ENCODE data around the gene EIF1AD. TPM values are rescaled to one million over a fixed set of nuclear protein-coding genes. Genes with fewer than 3 reads are reported as not detected.

The EIF1AD gene
- total RNA-seq, 1 experiment from 2014 or later = 55.2 TPM

DNA sequence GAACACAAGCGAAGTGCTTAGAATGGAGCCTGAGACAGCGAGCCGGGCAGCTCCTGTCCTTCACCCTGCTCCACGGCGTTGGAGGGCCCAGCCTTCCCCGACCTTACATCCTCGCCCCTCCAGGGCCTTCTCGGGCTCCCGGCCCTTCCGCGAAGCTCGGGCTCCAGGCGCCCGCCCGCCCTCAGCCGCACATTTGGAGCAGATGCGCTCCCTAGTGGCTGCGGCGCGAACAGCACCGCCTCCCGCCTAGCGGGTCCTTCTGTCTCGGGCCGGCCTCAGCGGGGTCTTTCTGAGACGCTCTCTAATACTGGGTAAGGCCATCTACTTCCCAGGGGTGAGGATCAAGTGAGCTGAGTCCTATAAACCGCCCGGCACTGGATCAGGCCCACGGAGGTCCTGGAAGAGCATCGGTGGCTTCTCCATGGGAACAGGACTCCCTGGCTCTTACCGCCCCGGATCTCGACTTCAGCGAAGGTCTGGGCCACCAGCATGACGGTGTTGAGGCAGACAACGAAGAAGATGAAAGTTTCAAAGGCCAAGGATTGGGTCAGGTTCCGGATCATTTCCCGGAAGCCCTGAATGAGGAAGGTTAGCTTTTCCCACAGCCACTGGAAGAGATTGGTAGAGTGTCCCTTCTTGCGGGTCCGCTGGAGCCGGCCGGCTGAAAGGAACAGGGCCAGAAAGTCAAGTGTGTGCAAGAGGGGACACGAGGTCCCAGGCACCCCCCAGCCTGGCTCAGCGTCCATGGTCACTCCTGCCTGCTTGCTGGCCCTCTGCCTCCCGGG lies 20.6 kb upstream of the EIF1AD start:
- no peak for TF ChIP-seq EZH2 (IDR thresholded peaks at IDR 0.05; ENCODE audit: low read depth)
- TF ChIP-seq, protein P1, sequence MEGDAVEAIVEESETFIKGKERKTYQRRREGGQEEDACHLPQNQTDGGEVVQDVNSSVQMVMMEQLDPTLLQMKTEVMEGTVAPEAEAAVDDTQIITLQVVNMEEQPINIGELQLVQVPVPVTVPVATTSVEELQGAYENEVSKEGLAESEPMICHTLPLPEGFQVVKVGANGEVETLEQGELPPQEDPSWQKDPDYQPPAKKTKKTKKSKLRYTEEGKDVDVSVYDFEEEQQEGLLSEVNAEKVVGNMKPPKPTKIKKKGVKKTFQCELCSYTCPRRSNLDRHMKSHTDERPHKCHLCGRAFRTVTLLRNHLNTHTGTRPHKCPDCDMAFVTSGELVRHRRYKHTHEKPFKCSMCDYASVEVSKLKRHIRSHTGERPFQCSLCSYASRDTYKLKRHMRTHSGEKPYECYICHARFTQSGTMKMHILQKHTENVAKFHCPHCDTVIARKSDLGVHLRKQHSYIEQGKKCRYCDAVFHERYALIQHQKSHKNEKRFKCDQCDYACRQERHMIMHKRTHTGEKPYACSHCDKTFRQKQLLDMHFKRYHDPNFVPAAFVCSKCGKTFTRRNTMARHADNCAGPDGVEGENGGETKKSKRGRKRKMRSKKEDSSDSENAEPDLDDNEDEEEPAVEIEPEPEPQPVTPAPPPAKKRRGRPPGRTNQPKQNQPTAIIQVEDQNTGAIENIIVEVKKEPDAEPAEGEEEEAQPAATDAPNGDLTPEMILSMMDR (conservative IDR thresholded peaks at IDR 0.05) = peak; percentile 99
- H2AFZ ChIP-seq = 0 out of 2 replicates have a peak overlapping the region, but pooled peaks have one; percentile 25
- CTCF ChIA-PET = interaction anchor here (0.5 to 1.6 kb wide), 16 partner anchors 8 to 253 kb away, joined by 3 to 19 read pairs (median 4); partner anchors contain the start of genes BANF1, CCDC85B, EIF1AD and FIBP
- H3K27ac ChIP-seq = no peak overlapping the region
- H4K20me1 ChIP-seq (ENCODE audit: insufficient read depth) = no peaks in the 10 kb centered on the region
- peaks cover 20% of the 10 kb centered on the region for H3K4me1 ChIP-seq (replicated peaks; ENCODE audit: insufficient read depth)
- no peaks in the 10 kb centered on the region for H3K9me2 ChIP-seq (ENCODE audit: insufficient read depth)
- H3K4me2 ChIP-seq = peak overlapping the region; percentile 77
- no peaks in the 10 kb centered on the region for H3K27me3 ChIP-seq (ENCODE audit: insufficient read depth, low read depth)
- no peaks in the 10 kb centered on the region for H3F3A ChIP-seq (ENCODE audit: insufficient read depth, low read depth)
- DNase-seq = peak; percentile 49 to 83
- H3K79me2 ChIP-seq (ENCODE audit: low read depth) = no peaks in the 10 kb centered on the region
- no peaks in the 10 kb centered on the region for H3K36me3 ChIP-seq (ENCODE audit: low read depth)
- BruUV-seq (replicated peaks) = no TSS peak
- no peaks in the 10 kb centered on the region for H3K9me3 ChIP-seq (ENCODE audit: insufficient read depth, low read depth)
- POLR2A ChIA-PET (ENCODE audit: unreplicated experiment) = interaction anchor here (0.5 to 0.7 kb wide), 2 partner anchors 30 to 145 kb away, joined by 6 to 15 read pairs; no protein-coding TSS in a partner anchor
- H3K4me3 ChIP-seq = peak overlapping the region; percentile 21; the same call in 1 of the 2 replicates
- intact Hi-C loops (cut with micrococcal nuclease; ENCODE audit: unreplicated experiment) = loop anchor here (1.0 kb wide), 2 partner anchors 20 to 33 kb away; partner anchors contain the start of genes BANF1 and EIF1AD

DNA sequence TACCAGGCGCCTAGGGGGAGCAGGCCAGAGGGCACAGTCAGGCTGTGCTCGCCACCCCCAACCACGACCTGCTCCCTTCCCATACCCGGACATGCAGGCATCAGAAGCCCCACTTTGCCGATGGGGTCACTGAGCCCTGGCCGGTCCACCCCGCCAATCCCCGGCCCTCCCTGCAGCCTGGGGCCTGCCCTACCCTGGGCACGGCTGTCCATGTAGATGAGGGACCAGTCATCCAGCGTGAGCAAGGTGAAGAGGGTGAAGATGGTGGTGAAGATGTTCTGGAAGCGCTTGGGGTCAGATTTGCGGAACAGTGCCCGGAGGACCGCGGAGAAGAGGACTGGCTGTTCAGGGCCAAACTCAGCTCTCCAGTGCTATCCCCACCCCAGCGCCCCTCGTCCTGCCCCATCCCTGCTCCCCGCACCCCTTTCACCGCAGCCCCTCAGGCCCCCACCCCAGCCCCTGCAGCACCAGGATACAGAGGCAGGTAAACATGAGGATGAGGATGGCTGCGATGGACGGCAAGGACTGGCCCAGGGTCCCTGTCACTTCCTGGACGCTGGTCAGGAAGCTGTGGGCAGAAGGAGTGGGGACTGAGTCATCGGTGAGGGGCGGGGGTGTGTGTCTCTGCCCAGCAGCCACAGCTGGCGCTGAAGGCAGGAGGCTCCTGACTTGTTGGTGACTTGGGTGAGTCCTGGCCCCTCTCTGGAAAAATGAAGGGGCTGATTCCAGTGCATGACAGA lies 18.8 kb upstream of the EIF1AD start:
- H3K9me3 ChIP-seq (ENCODE audit: insufficient read depth, low read depth) = no peaks in the 10 kb centered on the region
- H3K4me3 ChIP-seq = no peak overlapping the region
- BruUV-seq (replicated peaks) = no TSS peak
- H3K9me2 ChIP-seq (ENCODE audit: insufficient read depth) = no peaks in the 10 kb centered on the region
- peaks cover 5% of the 10 kb centered on the region; the same call in 1 of the 2 replicates for H3F3A ChIP-seq (ENCODE audit: insufficient read depth, low read depth)
- intact Hi-C loops (cut with micrococcal nuclease; ENCODE audit: unreplicated experiment) = no loop called here
- H3K27ac ChIP-seq = no peak overlapping the region
- no peaks in the 10 kb centered on the region for H3K36me3 ChIP-seq (ENCODE audit: low read depth)
- peak overlapping the region; percentile 51 for H3K4me2 ChIP-seq
- ChIA-PET POLR2A (ENCODE audit: unreplicated experiment) (interaction anchor here (0.6 to 0.7 kb wide), 3 partner anchors 119 to 720 kb away, joined by 5 to 10 read pairs (median 9); no protein-coding TSS in a partner anchor), CTCF (interaction anchor here (0.6 to 0.7 kb wide), 2 partner anchors 15 to 144 kb away, joined by 4 to 6 read pairs; no protein-coding TSS in a partner anchor)
- H3K4me1 ChIP-seq (replicated peaks; ENCODE audit: insufficient read depth) = peaks cover 30% of the 10 kb centered on the region
- no peaks in the 10 kb centered on the region for H3K27me3 ChIP-seq (ENCODE audit: insufficient read depth, low read depth)
- TF ChIP-seq EZH2 (IDR thresholded peaks at IDR 0.05; ENCODE audit: low read depth) = no peak
- TF ChIP-seq, protein P1 (conservative IDR thresholded peaks at IDR 0.05) = no peak
- peak; percentile 86 to 87 for DNase-seq
- H3K79me2 ChIP-seq (ENCODE audit: low read depth) = no peaks in the 10 kb centered on the region
- H4K20me1 ChIP-seq (ENCODE audit: insufficient read depth) = no peaks in the 10 kb centered on the region
- H2AFZ ChIP-seq = no peak overlapping the region

DNA sequence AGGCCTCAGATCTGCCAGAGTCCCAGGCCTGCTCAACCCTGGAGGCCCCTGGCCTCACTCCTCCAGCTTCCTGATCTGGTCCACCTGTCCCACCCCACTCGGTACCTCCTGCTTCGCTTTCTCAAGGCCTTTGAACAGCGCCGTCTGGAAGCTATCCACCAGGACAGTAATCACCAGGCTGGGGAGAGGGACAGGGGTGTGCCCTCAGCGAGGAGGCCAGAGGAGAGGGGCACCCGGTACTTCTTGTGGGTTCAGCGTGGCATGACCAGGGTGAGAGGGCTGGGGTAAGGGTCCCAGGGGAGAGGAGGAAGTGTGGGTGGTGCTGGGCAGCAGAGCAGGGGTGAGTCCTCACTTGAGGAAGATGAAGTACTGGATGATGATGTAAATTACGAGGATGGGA lies 18.3 kb upstream of the EIF1AD start:
- CTCF ChIA-PET = no interaction called here
- Histone ChIP-seq H3K4me2 (peak overlapping the region; percentile 51; the same call in 1 of the 2 replicates), H3K27me3 (ENCODE audit: insufficient read depth, low read depth) (no peaks in the 10 kb centered on the region), H3K79me2 (ENCODE audit: low read depth) (no peaks in the 10 kb centered on the region), H3K4me3 (no peak overlapping the region), H3K27ac (no peak overlapping the region), H2AFZ (no peak overlapping the region), H3K36me3 (ENCODE audit: low read depth) (no peaks in the 10 kb centered on the region), H3K4me1 (replicated peaks; ENCODE audit: insufficient read depth) (peaks cover 36% of the 10 kb centered on the region), H3K9me2 (ENCODE audit: insufficient read depth) (no peaks in the 10 kb centered on the region), H3K9me3 (ENCODE audit: insufficient read depth, low read depth) (no peaks in the 10 kb centered on the region), H3F3A (ENCODE audit: insufficient read depth, low read depth) (peaks cover 11% of the 10 kb centered on the region; the same call in 1 of the 2 replicates), H4K20me1 (ENCODE audit: insufficient read depth) (no peaks in the 10 kb centered on the region)
- TF ChIP-seq, protein P1 (conservative IDR thresholded peaks at IDR 0.05) = no peak
- TF ChIP-seq EZH2 (IDR thresholded peaks at IDR 0.05; ENCODE audit: low read depth) = no peak
- BruUV-seq (replicated peaks) = no TSS peak
- POLR2A ChIA-PET (ENCODE audit: unreplicated experiment) = interaction anchor here (0.6 kb wide), 1 partner anchor 118 kb away, joined by 5 read pairs; no protein-coding TSS in a partner anchor
- no peak for DNase-seq
- intact Hi-C loops (cut with micrococcal nuclease; ENCODE audit: unreplicated experiment) = no loop called here

Measured in PC-9 (cell line).